Thoracic aorta (tissue), 2 donors: ENCODE data around the gene NOTCH1. TPM values are rescaled to one million over a fixed set of nuclear protein-coding genes. Genes with fewer than 3 reads are reported as not detected.

Source experiments
- ATAC-seq: fragments of 150-250 bp; one replicate; pipeline ENCODE4 v1.8.0; 2017; ENCODE audit warnings: low read depth; ENCODE audit not compliant: insufficient number of reproducible peaks, low FRiP score
- DNase-seq: peaks from one replicate; pipeline ENCODE4 v3.0.0-alpha.2; 2020; ENCODE audit warnings: low spot score
- H3K27ac ChIP-seq, 2 donors: fragments of 200-600 bp; sonication (generic); 1 replicate in 1 of 2; 2 replicates in 1 of 2; pipeline ENCODE4 v1.5.1; 2016; ENCODE audit warnings: mild to moderate bottlenecking in 2 of 2, moderate library complexity in 2 of 2
- H3K27me3 ChIP-seq: fragments of 200-600 bp; sonication (generic); replicated peaks from 2 replicates; pipeline ENCODE4 v1.6.0; 2016; ENCODE audit warnings: mild to moderate bottlenecking; ENCODE audit not compliant: insufficient read depth
- H3K36me3 ChIP-seq: fragments of 200-600 bp; sonication (generic); one replicate; pipeline ENCODE4 v1.5.1; 2016
- H3K4me1 ChIP-seq, 2 donors: fragments of 200-600 bp; sonication (generic); 1 replicate in 1 of 2; 2 replicates in 1 of 2; pipeline versions ENCODE4 v1.5.1 to v1.6.0; 2016; ENCODE audit warnings: low read depth in 2 of 2, mild to moderate bottlenecking in 1 of 2; ENCODE audit not compliant: control insufficient read depth in 1 of 2
- H3K4me3 ChIP-seq: fragments of 200-600 bp; sonication (generic); 2 replicates; pipeline ENCODE4 v1.5.1; 2016; ENCODE audit warnings: mild to moderate bottlenecking
- H3K9me3 ChIP-seq: fragments of 200-600 bp; sonication (generic); 2 replicates; pipeline ENCODE4 v1.5.1; 2016
- CTCF ChIP-seq: fragments of 200-600 bp; sonication (generic); IDR thresholded peaks from one replicate; pipeline ENCODE4 v1.5.1; 2019; ENCODE audit warnings: antibody characterized with exemption
- total RNA-seq, 2 donors: library from RNA; depleted of rRNA; stranded (reverse); fragments of >200 nt; gene quantifications; one replicate each; pipeline versions ENCODE4 v1.1.0 to v1.2.3, GENCODE V29; 2016

NOTCH1 gene
- total RNA-seq, 2 donors from 2014 or later, result 40.9 to 48.1 TPM

GRCh38 chr9:136495238-136495800 lies 50.5 kb downstream of the NOTCH1 start:
- TF ChIP-seq CTCF, result no peak
- ATAC-seq, result no peak
- no peaks in the 10 kb centered on the region for H3K27me3 ChIP-seq
- H3K27ac ChIP-seq, result no peak overlapping the region
- no peak for DNase-seq
- no peaks in the 10 kb centered on the region for H3K4me1 ChIP-seq
- H3K4me3 ChIP-seq, result no peak overlapping the region
- H3K36me3 ChIP-seq, result peaks cover 43% of the 10 kb centered on the region
- no peaks in the 10 kb centered on the region for H3K9me3 ChIP-seq

GRCh38 chr9:136494531-136495215 lies 51.2 kb downstream of the NOTCH1 start:
- no peak for TF ChIP-seq CTCF
- Histone ChIP-seq H3K4me3 (no peak overlapping the region), H3K27ac (no peak overlapping the region), H3K36me3 (peaks cover 36% of the 10 kb centered on the region), H3K4me1 (no peaks in the 10 kb centered on the region), H3K9me3 (no peaks in the 10 kb centered on the region), H3K27me3 (no peaks in the 10 kb centered on the region)
- DNase-seq (no peak), ATAC-seq (no peak)

GRCh38 chr9:136494012-136494411 lies 51.8 kb downstream of the NOTCH1 start:
- Histone ChIP-seq H3K27ac (no peak overlapping the region), H3K36me3 (peaks cover 31% of the 10 kb centered on the region), H3K9me3 (no peaks in the 10 kb centered on the region), H3K27me3 (no peaks in the 10 kb centered on the region), H3K4me3 (no peak overlapping the region), H3K4me1 (no peaks in the 10 kb centered on the region)
- TF ChIP-seq CTCF, result no peak
- ATAC-seq (no peak), DNase-seq (no peak)

- no peak for TF ChIP-seq CTCF
- no peaks in the 10 kb centered on the region for H3K27me3 ChIP-seq
- no peak for DNase-seq
- no peak overlapping the region for H3K4me3 ChIP-seq
- peaks cover 0 to under 1% of the 10 kb centered on the region in 2 donors for H3K4me1 ChIP-seq
- ATAC-seq, result no peak
- no peaks in the 10 kb centered on the region for H3K9me3 ChIP-seq
- H3K36me3 ChIP-seq, result peaks cover 27% of the 10 kb centered on the region
- H3K27ac ChIP-seq, result no peak overlapping the region
These were observed 52.3 kb downstream of the NOTCH1 start for GRCh38 chr9:136493567-136493971.

GRCh38 chr9:136492978-136493522 lies 52.8 kb downstream of the NOTCH1 start:
- Histone ChIP-seq H3K9me3 (no peaks in the 10 kb centered on the region), H3K27ac (no peak overlapping the region), H3K4me1 (peaks cover 0 to 6% of the 10 kb centered on the region in 2 donors), H3K4me3 (no peak overlapping the region), H3K36me3 (peaks cover 23% of the 10 kb centered on the region), H3K27me3 (no peaks in the 10 kb centered on the region)
- no peak for ATAC-seq
- TF ChIP-seq CTCF, result no peak
- no peak for DNase-seq
